ENCODE data around the gene HOXD3. TPM values are rescaled to one million over a fixed set of nuclear protein-coding genes. Genes with fewer than 3 reads are reported as not detected.

Gene HOXD3
- 25.4 TPM in 1 of 2 replicates, not detected in the other for total RNA-seq (ENCODE audit: low replicate concordance)
- long read RNA-seq, result 0 reads

- Mint-ChIP-seq H3K9me3 (no peaks in the 10 kb centered on the region), H3K4me3 (peak within 1 kb of the TSS; percentile 88), H3K36me3 (peaks cover 16% of the 10 kb centered on the region), H3K27ac (peak within 1 kb of the TSS; percentile 83), H3K4me1 (ENCODE audit: unreplicated experiment) (peaks cover 24% of the 10 kb centered on the region), H3K27me3 (peaks cover 92% of the 10 kb centered on the region)
- no peak for DNase-seq (ENCODE audit: extremely low spot score, unreplicated experiment)
- no peak for TF ChIP-seq CTCF (conservative IDR thresholded peaks at IDR 0.05)
These were observed at the start of gene HOXD3 for GRCh38 chr2:176156807-176157498. TSS of gene HOXD3 (plus strand) at chr2:176157307. CDS start at chr2:176169115, 11,808 bp downstream.

DNA sequence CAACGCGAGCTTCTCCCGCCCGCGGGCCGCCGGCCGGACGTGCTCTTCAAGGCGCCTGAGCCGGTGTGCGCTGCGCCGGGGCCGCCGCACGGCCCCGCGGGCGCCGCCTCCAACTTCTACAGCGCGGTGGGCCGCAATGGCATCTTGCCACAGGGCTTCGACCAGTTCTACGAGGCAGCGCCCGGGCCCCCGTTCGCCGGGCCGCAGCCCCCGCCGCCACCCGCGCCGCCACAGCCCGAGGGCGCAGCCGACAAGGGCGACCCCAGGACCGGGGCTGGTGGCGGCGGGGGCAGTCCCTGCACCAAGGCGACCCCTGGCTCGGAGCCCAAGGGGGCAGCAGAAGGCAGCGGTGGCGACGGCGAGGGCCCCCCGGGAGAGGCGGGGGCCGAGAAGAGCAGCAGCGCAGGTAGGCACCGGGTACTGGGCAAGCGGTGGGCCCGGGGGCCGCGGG is 49.4 kb upstream of the HOXD3 start:
- DNase-seq (ENCODE audit: extremely low spot score, unreplicated experiment), result peak; percentile 67
- no peak for TF ChIP-seq CTCF (conservative IDR thresholded peaks at IDR 0.05)
- H3K4me3 Mint-ChIP-seq, result no peak overlapping the region
- H3K4me1 Mint-ChIP-seq (ENCODE audit: unreplicated experiment), result peaks cover 14% of the 10 kb centered on the region
- peaks cover 92% of the 10 kb centered on the region for H3K27me3 Mint-ChIP-seq
- no peak overlapping the region for H3K27ac Mint-ChIP-seq
- no peaks in the 10 kb centered on the region for H3K9me3 Mint-ChIP-seq
- H3K36me3 Mint-ChIP-seq, result no peaks in the 10 kb centered on the region

GRCh38 chr2:176109192-176109901 is 47.8 kb upstream of the HOXD3 start:
- Mint-ChIP-seq H3K4me3 (peak overlapping the region; percentile 68), H3K4me1 (ENCODE audit: unreplicated experiment) (peaks cover 14% of the 10 kb centered on the region), H3K36me3 (no peaks in the 10 kb centered on the region), H3K27ac (no peak overlapping the region), H3K9me3 (no peaks in the 10 kb centered on the region), H3K27me3 (peaks cover 92% of the 10 kb centered on the region)
- TF ChIP-seq CTCF (conservative IDR thresholded peaks at IDR 0.05), result peak; percentile 22
- peak; percentile 60 for DNase-seq (ENCODE audit: extremely low spot score, unreplicated experiment)

DNA sequence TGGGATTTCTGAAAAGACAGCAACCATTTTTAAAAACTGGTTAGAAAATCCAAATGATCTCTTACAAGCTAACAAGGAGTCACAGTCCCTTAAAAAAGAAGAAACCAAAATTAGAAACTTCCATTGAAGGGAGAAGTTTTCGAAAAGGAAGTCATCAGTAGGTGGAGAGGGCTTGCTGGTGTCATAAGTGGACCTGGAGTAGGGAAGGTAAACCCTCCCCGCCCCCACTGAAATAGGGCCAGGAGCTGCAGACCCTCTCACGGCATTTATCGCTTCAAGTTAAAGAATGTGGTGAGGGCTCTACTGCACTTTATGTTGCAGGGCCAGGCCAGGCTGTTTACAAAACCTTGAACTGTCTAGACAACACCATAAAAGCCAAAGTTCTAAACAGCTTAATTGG is 47.2 kb upstream of the HOXD3 start:
- H3K27ac Mint-ChIP-seq, result no peak overlapping the region
- no peak for DNase-seq (ENCODE audit: extremely low spot score, unreplicated experiment)
- peaks cover 11% of the 10 kb centered on the region for H3K4me1 Mint-ChIP-seq (ENCODE audit: unreplicated experiment)
- no peaks in the 10 kb centered on the region for H3K9me3 Mint-ChIP-seq
- peaks cover 92% of the 10 kb centered on the region for H3K27me3 Mint-ChIP-seq
- H3K36me3 Mint-ChIP-seq, result no peaks in the 10 kb centered on the region
- no peak overlapping the region for H3K4me3 Mint-ChIP-seq
- TF ChIP-seq CTCF (conservative IDR thresholded peaks at IDR 0.05), result no peak

DNA sequence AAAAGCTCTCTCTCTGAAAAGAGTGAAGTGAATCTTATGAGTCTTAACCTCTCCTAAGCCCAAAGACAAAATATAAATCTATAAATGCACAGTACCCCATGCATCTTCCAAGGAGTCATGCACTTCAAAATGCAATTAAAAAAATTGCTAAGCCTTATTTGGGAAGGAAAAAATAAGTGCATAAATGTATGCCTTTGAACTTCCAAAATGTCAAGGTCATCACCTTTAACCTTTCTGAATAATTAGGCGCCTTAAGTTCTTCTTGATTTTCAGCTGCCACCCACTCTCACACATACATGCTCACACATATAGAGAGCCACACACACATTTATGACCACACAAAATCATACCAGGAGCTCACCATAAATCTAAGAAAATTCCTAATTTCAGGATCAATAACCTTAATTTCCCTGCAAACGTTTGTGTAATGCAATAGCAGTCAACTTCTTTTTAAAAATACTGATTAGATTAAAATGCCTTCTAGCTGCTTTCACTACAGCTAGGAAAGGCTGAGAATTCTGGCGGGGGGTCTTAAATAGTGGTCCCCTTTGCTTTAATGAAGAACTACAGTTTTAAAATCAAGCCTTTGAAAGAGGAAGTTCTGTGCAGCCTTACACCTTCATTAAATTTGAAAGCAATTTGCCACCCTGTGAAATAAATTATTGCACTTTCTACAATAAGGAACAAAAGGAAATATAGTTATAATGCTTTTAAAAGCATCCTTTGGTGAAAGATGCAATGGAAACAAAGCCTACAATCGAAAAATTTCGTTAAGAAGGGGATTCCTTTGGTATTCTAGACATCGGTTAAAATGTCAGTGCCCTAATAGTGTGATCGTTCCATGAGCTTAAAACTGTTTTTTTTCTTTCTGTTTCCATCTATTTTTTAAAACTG is 46.4 kb upstream of the HOXD3 start:
- no peaks in the 10 kb centered on the region for H3K9me3 Mint-ChIP-seq
- H3K27me3 Mint-ChIP-seq, result peaks cover 92% of the 10 kb centered on the region
- H3K4me3 Mint-ChIP-seq, result peak overlapping the region; percentile 56
- peaks cover 9% of the 10 kb centered on the region for H3K4me1 Mint-ChIP-seq (ENCODE audit: unreplicated experiment)
- DNase-seq (ENCODE audit: extremely low spot score, unreplicated experiment), result no peak
- H3K27ac Mint-ChIP-seq, result peak overlapping the region; percentile 81
- H3K36me3 Mint-ChIP-seq, result no peaks in the 10 kb centered on the region
- TF ChIP-seq CTCF (conservative IDR thresholded peaks at IDR 0.05), result no peak
